Neutrophil (primary cell): ENCODE measurements around the gene P2RY13.

Experiments used
- H3K27ac ChIP-seq: fragments of 200-600 bp; sonication (generic); 2 replicates; pipeline ENCODE4 v1.5.1; 2016; ENCODE audit warnings: mild to moderate bottlenecking, moderate library complexity
- H3K27me3 ChIP-seq: fragments of 200-600 bp; sonication (generic); 2 replicates; pipeline ENCODE4 v1.6.0; 2016; ENCODE audit warnings: mild to moderate bottlenecking
- H3K36me3 ChIP-seq: fragments of 200-600 bp; sonication (generic); 2 replicates; pipeline ENCODE4 v1.5.1; 2017
- H3K4me1 ChIP-seq, 2 experiments: fragments of 200-600 bp in 1 of 2; sonication (generic) in 1 of 2; 1 replicate in 1 of 2; 2 replicates in 1 of 2; pipeline versions ENCODE4 v1.5.1 to v1.6.1; 2013 to 2016; ENCODE audit warnings: low read depth in 1 of 2, low read length in 1 of 2, mild to moderate bottlenecking in 1 of 2, moderate library complexity in 1 of 2; ENCODE audit not compliant: control insufficient read depth in 1 of 2, insufficient read depth in 1 of 2
- H3K4me3 ChIP-seq, 2 experiments: fragments of 200-600 bp in 1 of 2; sonication (generic) in 1 of 2; 1 replicate in 1 of 2; 2 replicates in 1 of 2; pipeline ENCODE4 v1.5.1; 2013 to 2016; ENCODE audit warnings: low read depth in 1 of 2, low read length in 1 of 2, mild to moderate bottlenecking in 1 of 2, moderate library complexity in 1 of 2
- H3K9me3 ChIP-seq: fragments of 200-600 bp; sonication (generic); 2 replicates; pipeline ENCODE4 v1.5.1; 2016
- TF ChIP-seq, protein P1 (sequence below): fragments of 200-600 bp; sonication (generic); IDR thresholded peaks from 2 replicates; pipeline ENCODE4 v1.5.1; 2016; ENCODE audit warnings: antibody characterized with exemption

P2RY13 gene

DNA sequence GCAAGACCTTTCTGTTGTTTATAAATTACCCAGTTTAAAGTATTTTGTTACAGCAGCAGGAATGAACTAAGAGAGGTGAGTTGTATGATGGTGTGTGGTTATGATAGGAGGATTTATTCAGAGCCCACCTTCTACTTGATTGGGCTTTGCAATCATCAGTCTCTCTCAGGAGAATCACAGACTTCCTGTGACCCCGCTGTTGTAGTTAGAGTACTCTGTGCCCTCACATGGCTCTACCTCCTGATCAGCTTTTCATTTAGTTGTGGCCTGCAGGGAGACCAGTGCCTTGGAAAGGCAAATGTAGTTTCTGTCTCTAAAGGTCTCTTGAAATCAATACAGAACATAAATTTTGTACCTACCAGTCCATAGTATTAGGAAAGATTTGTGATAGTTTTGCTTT, 43.4 kb downstream of the P2RY13 start:
- no peak overlapping the region for H3K27ac ChIP-seq
- TF ChIP-seq, protein P1, sequence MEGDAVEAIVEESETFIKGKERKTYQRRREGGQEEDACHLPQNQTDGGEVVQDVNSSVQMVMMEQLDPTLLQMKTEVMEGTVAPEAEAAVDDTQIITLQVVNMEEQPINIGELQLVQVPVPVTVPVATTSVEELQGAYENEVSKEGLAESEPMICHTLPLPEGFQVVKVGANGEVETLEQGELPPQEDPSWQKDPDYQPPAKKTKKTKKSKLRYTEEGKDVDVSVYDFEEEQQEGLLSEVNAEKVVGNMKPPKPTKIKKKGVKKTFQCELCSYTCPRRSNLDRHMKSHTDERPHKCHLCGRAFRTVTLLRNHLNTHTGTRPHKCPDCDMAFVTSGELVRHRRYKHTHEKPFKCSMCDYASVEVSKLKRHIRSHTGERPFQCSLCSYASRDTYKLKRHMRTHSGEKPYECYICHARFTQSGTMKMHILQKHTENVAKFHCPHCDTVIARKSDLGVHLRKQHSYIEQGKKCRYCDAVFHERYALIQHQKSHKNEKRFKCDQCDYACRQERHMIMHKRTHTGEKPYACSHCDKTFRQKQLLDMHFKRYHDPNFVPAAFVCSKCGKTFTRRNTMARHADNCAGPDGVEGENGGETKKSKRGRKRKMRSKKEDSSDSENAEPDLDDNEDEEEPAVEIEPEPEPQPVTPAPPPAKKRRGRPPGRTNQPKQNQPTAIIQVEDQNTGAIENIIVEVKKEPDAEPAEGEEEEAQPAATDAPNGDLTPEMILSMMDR, result no peak
- no peaks in the 10 kb centered on the region for H3K27me3 ChIP-seq
- peaks cover 0 to 4% of the 10 kb centered on the region in 2 experiments for H3K4me1 ChIP-seq
- no peak overlapping the region for H3K4me3 ChIP-seq
- H3K36me3 ChIP-seq, result no peaks in the 10 kb centered on the region
- no peaks in the 10 kb centered on the region for H3K9me3 ChIP-seq

DNA sequence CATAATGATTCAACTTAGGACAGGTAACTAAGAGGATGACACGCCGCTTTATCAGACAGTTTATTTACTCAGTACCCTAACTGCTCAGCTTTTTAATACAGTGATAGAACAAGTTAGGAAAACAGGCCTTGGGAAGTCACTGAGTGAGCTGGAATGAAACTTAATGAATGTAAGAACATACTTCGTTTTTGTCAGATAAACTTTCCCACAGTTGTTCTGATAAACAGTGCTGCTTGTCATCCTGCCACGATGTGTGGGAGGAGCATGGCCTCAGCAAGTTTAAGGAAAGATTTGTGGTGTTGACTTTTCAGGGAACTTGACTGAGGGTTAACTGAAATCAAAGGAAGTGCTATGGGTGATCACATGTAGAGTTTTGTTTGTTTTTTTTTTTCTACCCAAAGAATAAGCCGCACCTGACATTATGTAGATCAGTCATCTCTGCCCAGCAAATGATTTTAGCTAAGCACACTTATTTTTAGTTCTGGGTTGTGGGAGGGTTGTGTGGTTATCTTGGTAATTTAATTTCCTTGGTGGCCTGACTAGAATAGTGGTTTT, 45.4 kb downstream of the P2RY13 start:
- Histone ChIP-seq H3K4me1 (peaks cover 12 to 22% of the 10 kb centered on the region in 2 experiments), H3K27ac (no peak overlapping the region), H3K9me3 (no peaks in the 10 kb centered on the region), H3K27me3 (no peaks in the 10 kb centered on the region), H3K36me3 (no peaks in the 10 kb centered on the region), H3K4me3 (no peak overlapping the region)
- TF ChIP-seq, protein P1, result no peak

DNA sequence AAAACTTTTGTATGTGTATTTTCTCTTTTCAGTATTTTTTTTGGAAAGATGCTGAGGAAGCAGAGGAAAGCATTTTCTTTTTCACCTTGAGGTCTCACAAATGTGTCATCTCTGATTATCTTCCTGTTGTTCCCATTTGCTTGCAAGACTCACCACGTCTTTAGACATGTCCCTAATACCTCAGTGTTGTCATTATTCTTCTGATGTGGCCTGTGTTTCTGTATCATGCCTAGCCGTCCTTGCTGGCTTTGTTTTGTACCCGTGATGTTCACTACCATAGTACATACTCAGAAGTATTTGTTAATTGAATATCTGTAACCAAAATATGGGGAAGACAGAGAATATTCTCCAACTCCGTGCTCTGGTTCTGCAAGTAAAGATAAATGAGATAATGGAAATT, 46.0 kb downstream of the P2RY13 start:
- Histone ChIP-seq H3K27ac (no peak overlapping the region), H3K36me3 (no peaks in the 10 kb centered on the region)

DNA sequence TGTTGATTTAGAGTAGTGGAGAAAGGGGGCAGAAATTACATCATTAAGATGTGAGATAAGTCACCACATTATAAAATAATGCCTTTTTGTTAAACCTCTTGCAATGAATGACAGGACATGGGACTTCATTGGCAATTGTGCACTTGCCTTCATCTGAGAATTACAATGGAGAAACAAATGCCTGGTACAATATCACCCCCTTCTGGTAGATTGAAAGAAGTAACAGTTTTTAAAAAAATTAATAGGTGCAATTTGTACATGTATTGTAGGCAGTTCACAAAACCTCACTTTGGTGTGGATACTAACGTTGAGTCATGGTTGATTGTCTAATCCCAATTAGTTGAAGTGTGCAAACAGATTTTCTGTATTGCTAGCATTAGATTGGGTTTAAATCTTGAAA, 46.4 kb downstream of the P2RY13 start:
- Histone ChIP-seq H3K4me3 (no peak overlapping the region), H3K27me3 (no peaks in the 10 kb centered on the region), H3K27ac (no peak overlapping the region), H3K36me3 (no peaks in the 10 kb centered on the region), H3K4me1 (peaks cover 23 to 33% of the 10 kb centered on the region in 2 experiments), H3K9me3 (no peaks in the 10 kb centered on the region)
- TF ChIP-seq, protein P1, result peak; percentile 73

More for the DNA sequence above, 46.0 kb downstream of the P2RY13 start:
- Histone ChIP-seq H3K4me1 (peaks cover 18 to 28% of the 10 kb centered on the region in 2 experiments), H3K9me3 (no peaks in the 10 kb centered on the region), H3K4me3 (no peak overlapping the region), H3K27me3 (no peaks in the 10 kb centered on the region)
- TF ChIP-seq, protein P1, result no peak

DNA sequence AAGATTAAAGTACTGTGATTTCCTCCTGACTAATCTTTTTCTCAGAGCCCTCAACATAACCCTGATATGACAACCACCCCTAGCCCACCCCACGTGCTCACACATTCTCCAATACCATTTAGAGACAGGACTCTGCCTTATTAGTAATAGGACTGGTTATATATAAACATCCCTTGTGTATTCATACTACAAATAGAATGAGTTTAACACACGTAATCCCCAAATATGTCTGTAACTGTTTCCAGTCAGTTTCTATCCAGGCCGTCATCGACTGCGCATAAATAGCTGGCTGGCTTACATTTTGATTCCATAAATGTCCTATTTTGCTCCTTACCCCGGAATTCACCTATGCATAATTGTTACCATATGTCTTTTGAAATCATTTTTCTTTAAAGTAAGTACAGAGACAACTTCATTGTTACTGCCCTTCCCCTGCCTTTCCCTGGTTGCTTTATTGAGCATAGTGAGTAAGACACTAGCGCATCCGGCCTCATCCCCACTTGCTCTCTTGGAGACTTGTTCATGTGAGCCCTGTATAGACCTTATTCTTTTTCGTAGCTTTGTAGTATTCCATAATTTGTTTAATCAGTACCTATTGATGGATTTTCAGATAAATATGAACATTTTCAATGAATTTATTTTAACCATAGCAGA, 47.6 kb downstream of the P2RY13 start:
- peaks cover 32 to 44% of the 10 kb centered on the region in 2 experiments for H3K4me1 ChIP-seq
- no peaks in the 10 kb centered on the region for H3K27me3 ChIP-seq
- H3K36me3 ChIP-seq, result no peaks in the 10 kb centered on the region
- H3K9me3 ChIP-seq, result no peaks in the 10 kb centered on the region
- TF ChIP-seq, protein P1, result no peak
- H3K27ac ChIP-seq, result no peak overlapping the region
- H3K4me3 ChIP-seq, result no peak overlapping the region
